HG03342 (cell line): Measurements from ENCODE around the gene PRICKLE2.

Experiments used
- ATAC-seq: cut with Tn5 transposase; IDR thresholded peaks from one replicate; pipeline ENCODE4 v1.9.1; 2021; ENCODE audit warnings: mild to moderate bottlenecking, moderate library complexity; ENCODE audit not compliant: unreplicated experiment

PRICKLE2 gene, protein sequence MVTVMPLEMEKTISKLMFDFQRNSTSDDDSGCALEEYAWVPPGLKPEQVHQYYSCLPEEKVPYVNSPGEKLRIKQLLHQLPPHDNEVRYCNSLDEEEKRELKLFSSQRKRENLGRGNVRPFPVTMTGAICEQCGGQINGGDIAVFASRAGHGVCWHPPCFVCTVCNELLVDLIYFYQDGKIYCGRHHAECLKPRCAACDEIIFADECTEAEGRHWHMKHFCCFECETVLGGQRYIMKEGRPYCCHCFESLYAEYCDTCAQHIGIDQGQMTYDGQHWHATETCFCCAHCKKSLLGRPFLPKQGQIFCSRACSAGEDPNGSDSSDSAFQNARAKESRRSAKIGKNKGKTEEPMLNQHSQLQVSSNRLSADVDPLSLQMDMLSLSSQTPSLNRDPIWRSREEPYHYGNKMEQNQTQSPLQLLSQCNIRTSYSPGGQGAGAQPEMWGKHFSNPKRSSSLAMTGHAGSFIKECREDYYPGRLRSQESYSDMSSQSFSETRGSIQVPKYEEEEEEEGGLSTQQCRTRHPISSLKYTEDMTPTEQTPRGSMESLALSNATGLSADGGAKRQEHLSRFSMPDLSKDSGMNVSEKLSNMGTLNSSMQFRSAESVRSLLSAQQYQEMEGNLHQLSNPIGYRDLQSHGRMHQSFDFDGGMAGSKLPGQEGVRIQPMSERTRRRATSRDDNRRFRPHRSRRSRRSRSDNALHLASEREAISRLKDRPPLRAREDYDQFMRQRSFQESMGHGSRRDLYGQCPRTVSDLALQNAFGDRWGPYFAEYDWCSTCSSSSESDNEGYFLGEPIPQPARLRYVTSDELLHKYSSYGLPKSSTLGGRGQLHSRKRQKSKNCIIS

DNA sequence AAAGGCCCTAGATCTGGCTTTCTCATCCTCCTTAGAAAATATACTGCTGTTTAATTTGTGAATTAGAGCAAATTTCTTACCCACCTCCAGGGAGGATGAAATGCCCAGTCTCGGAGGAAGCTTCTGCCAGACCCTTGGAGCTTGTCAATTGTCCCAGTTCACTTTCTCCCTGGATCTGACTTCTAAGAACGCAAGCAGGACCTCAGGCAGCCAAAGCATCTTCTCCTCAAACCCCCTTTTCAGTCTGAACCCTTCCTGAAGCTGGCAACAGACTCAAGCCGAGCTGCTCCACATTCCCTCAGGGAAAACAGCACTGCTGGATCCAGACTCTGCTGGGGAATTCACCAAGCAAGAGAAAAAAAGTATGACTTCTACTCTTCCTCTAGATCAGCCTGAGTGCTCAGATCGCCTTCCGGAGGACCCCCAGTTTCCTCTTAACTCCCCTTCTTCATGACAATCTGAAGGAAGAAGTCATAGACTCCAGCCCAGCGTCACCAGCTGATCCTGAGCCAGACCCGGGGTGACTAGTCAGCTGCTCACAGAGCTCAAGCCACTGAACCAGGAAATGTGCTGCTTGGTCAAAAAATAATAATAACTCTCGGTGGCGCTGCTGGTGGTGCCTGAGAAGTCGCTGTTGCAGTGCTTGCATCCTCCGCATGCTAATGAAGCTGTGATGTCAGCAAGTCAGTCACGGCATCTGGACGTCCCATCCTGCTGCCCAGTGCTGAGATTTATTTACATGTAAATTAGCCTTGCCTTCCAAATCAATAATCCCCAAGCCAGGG, at the start of gene PRICKLE2:
Gene PRICKLE2 (minus strand): TSS at position 641 of the 785 bp plus-strand sequence. CDS start 26,539 bp downstream, outside the sequence.
- ATAC-seq: peak; percentile 92

DNA sequence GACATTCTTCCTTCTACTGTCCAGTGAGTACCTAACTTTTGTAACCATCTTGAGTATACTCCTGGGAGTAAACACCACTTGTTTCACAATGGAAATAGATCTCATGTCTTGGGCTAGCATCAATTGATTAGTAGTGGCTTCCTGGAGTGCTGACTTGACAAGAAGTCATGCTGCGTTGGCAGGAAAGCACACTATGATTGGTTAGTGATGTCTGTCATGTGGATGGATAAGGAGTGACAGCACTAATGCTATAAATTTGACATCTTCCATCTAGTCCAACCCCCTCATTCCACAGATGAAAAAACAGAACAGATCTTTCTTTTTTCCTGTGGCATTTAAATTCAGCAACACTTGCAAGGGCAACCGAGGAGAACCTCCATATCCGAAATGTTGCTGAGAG, 47.6 kb upstream of the PRICKLE2 start:
- ATAC-seq: no peak

GRCh38 chr3:64272271-64272670, 47.0 kb upstream of the PRICKLE2 start:
- no peak for ATAC-seq

DNA sequence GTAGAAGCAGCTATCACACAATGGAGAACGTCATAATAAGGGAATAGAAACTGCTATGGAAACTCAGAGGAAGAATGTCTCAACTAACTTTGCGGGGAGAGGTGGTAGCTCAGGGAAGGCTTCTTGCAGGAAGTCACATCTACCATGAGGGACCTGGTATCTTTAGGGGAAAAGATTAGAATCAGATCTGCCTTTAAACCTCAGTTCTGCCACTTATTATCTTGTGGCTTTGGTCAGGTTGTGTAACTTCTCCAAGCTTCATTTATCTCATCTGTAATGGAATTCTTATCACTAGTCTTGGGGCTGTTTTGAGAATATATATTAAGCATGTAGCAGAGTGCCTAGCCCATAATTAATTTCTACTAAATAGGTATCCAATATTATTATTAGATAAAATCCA, 46.4 kb upstream of the PRICKLE2 start:
- ATAC-seq: no peak

DNA sequence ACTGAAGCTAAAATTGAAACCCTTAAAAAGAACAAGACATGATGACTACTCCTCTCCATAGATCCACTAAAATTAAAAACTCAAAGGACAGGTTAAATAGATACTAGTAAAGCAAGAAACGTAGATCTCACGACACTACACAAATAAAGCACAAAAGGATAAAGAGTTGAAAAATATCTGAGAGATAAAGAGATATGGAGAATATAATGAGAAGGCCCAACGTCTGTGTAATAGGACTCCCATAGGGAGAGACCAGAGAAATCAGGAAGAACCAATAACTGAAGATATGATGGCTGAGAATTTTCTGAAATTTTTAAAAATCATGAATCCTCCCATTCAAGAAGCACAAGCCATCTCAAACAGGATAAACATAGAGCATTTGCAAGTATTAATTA, 45.6 kb upstream of the PRICKLE2 start:
- no peak for ATAC-seq

GRCh38 chr3:64270142-64270865, 45.0 kb upstream of the PRICKLE2 start:
- no peak for ATAC-seq

DNA sequence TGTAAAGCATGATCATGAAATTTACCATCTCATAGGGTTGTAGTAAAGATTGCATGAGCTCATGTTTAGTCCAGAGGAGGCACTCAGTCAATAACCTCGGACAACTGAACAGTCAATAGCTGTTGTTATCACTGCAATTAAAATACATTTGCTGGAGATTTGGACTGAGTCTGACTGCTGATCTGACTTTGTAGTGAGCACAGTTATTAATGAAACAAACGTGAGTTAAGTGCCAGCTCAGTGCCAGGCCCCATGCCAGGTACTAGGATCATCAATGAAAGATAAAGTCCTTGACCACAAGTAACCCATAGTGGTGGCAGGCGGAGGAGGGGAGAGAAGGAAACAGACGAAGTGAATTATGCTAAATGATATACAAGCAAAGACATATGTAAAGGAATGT, 43.7 kb upstream of the PRICKLE2 start:
- no peak for ATAC-seq

- ATAC-seq: no peak
Observed at GRCh38 chr3:64267721-64268604, 42.7 kb upstream of the PRICKLE2 start.

DNA sequence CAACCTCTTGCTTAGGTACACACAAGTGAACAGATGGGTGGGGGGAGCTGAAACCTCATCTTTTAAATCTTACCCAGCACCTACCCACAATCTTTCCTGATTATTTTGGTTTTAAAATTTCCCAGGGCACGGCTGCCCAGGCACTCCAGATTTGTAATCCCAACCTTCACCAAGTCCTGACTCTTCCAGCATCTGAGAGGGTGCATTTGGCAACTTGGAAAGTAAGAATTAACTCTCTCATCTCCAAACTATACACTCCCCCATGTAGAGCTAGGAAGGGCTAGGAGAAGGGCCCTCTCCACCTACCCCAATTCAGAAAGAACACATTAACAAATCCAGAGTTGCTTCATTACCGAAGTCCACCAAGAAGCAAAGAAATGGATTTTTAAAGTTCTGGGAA, 41.7 kb upstream of the PRICKLE2 start:
- no peak for ATAC-seq

GRCh38 chr3:64266065-64266931, 41.0 kb upstream of the PRICKLE2 start:
- ATAC-seq: no peak

- ATAC-seq: no peak
Observed at GRCh38 chr3:64265646-64266045, 40.4 kb upstream of the PRICKLE2 start.

- ATAC-seq: no peak
Observed at GRCh38 chr3:64264501-64265109, 39.3 kb upstream of the PRICKLE2 start.

- no peak for ATAC-seq
Observed at GRCh38 chr3:64262574-64263114, 37.4 kb upstream of the PRICKLE2 start.

DNA sequence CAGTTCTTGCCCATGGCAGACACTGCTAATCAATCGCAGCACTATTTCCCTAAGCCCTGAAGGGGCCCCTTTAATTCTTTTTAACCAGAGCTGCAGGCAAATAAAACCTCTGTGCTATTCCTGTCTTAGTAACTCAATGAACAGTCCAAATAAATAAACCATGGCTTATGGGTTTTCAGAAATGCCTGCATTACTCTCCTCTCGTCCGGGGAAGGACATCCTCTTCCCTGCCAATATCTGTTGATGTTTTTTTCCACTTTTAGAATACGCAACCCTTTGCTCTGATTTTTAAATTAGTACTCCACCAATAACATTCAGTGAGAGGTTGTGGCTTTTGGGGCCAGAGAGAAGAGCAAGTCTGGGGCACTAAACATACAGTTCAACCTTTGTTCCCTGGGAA, 35.2 kb upstream of the PRICKLE2 start:
- ATAC-seq: no peak

DNA sequence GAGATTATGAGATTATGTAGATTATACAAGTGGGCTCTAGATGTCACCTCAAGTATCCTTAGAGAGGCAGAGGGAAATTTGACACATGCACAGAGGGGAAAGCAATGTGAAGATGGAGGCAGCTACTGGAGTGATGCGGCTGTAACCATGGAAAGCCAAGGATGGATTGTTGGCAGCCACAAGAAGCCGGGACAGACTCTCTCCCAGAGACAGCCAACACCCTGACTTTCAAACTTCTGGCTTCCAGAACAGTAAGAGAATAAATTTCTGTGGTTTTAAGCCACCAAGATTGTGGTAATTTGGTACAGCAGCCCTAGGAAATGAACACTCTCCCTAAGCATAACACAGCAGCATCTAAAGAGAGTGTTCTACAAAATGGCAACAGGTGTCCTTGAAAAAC, 34.4 kb upstream of the PRICKLE2 start:
- no peak for ATAC-seq

- no peak for ATAC-seq
Observed at GRCh38 chr3:64257100-64257755, 32.0 kb upstream of the PRICKLE2 start.

- no peak for ATAC-seq
Observed at GRCh38 chr3:64255741-64256340, 30.6 kb upstream of the PRICKLE2 start.
